HG03469 (cell line): ENCODE measurements around the gene CCNL2.

Experiments used
- ATAC-seq: cut with Tn5 transposase; IDR thresholded peaks from one replicate; pipeline ENCODE4 v1.9.1; 2021; ENCODE audit warnings: mild to moderate bottlenecking, moderate library complexity, moderate number of reproducible peaks; ENCODE audit not compliant: unreplicated experiment

The CCNL2 gene

GRCh38 chr1:1345384-1345783 is 53.8 kb downstream of the CCNL2 start:
- ATAC-seq: no peak

- ATAC-seq: no peak
Measured at GRCh38 chr1:1344655-1345361, 54.3 kb downstream of the CCNL2 start.

- ATAC-seq: no peak
Measured at GRCh38 chr1:1343811-1344421, 55.2 kb downstream of the CCNL2 start.

- no peak for ATAC-seq
Measured at GRCh38 chr1:1342584-1343115, 56.5 kb downstream of the CCNL2 start.

- no peak for ATAC-seq
Measured at GRCh38 chr1:1342061-1342562, 57.0 kb downstream of the CCNL2 start.

GRCh38 chr1:1341549-1342021 is 57.5 kb downstream of the CCNL2 start:
- no peak for ATAC-seq

GRCh38 chr1:1340791-1341548 is 58.2 kb downstream of the CCNL2 start:
- ATAC-seq: no peak

- no peak for ATAC-seq
Measured at GRCh38 chr1:1340185-1340584, 59.0 kb downstream of the CCNL2 start.

- no peak for ATAC-seq
Measured at GRCh38 chr1:1338278-1338677, 60.9 kb downstream of the CCNL2 start.

GRCh38 chr1:1337793-1338147 is 61.4 kb downstream of the CCNL2 start:
- no peak for ATAC-seq

GRCh38 chr1:1336931-1337792 is 62.0 kb downstream of the CCNL2 start:
- ATAC-seq: no peak

GRCh38 chr1:1336446-1336845 is 62.7 kb downstream of the CCNL2 start:
- ATAC-seq: no peak

GRCh38 chr1:1335792-1336248 is 63.3 kb downstream of the CCNL2 start:
- ATAC-seq: no peak
